DMS79 (cell line): Measurements from ENCODE around the gene MTMR10.
A peak's percentile ranks its signal among the peaks of the same experiment; 100 is the strongest.

Experiments used
- DNase-seq: peaks from one replicate; lab custom pipeline; 2025; lab: John Stamatoyannopoulos, UW

Gene MTMR10

DNA sequence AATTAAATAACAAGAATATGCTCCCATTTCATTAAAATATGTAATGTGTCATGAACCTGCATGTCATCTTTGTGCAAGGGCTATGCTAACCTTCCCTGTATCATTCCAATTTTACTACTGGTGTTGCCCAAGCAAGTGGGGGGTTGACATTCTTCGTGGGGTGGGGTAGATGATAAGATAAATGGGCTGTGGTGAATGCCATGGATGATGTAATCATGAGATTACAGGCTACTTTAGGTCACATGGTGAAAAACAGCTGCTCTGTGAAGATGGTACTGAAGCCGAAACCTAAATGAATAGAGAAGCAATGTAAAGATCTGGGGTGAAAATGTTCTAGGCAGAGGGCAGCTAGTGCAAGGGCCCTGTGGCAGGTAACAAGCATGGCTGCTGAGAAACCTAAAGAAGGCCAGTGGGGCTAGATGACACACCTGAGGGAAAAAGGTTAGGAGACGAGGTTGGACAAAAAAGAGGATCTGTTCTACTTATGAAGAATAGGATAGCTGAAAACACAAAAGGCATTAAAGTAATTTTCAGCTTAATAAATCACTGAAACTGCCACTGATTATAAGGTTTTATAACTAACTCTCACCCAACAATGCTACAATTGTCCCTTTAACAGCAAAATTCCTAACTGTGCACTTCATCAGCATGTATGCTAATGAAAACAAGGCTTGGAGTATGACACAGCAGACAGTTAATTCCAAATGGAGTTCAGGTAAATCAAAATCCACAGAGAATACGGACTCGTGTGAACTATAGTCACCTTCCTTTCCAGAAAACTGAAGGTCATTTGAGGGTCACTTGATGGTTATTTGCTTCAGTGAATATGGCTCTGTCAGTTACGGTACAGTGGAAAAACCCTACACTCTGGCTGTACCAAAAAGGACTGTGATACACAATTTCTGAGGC is 35.0 kb downstream of the MTMR10 start:
- no peak for DNase-seq

DNA sequence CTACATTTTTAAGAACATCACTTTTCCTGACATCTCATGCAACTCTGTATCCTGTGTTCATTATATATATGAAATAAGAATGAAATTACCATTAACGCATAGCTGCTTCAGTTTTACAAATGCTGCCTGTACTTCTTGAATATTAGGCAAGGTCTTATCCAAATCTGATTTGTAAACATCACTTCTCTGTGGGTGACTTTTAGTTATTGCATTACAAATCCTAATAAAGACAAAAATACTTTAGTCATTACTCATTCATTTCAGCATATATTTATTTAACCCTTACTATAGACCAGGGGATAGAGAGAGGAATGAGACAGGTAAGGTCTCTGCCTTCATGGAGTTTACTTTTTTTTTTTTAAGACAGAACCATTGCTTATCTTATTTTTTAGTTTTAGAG is 36.8 kb downstream of the MTMR10 start:
- no peak for DNase-seq

DNA sequence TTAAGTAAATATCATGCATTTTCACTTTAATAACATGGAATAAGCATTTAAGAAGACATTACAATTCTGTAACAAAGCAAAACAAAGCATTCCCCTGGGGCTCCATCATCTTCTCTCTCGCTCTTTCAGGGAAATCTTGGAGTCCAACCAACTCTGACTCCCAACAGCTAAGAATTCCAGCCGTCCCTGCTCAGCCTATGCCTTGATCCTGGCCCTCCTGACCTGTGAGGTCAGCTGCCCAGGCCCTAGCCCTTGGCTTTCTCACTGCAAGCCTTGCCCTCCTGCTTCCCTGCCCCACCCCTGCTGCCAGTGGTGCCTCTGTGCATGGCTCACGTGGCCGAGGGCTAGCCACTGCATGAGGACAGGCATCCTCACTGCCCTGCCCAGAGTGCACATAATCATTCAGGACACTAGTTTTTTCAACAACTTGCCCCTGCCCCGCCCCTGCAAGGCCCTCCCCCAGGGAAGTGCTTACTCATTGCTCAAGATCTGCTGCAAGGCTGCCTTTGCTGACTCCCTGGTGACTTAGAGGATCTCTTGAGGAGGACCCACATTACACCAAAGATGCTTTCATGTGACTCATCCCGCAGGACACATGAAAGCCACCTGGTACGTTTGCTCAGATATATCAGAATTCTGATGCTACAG is 37.6 kb downstream of the MTMR10 start:
- DNase-seq: no peak

DNA sequence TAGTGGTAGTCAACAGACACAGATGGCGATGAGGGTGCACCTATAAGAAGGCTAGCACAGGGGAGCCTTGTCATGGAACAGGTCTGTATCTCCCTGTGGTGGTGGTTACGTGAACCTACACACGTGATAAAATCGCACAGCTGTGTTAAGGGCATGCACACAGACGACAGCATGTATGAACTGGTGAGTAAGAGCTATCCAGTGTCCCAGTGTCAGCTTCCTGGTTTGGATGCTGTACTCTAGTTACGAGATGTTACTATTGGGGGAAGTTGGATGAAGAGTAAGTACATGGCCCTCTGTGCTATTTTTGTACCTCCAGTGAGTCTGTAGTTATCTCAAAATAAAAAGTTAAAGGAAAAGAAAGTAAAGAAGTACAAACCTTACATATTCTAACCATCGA is 38.2 kb downstream of the MTMR10 start:
- DNase-seq: no peak

DNA sequence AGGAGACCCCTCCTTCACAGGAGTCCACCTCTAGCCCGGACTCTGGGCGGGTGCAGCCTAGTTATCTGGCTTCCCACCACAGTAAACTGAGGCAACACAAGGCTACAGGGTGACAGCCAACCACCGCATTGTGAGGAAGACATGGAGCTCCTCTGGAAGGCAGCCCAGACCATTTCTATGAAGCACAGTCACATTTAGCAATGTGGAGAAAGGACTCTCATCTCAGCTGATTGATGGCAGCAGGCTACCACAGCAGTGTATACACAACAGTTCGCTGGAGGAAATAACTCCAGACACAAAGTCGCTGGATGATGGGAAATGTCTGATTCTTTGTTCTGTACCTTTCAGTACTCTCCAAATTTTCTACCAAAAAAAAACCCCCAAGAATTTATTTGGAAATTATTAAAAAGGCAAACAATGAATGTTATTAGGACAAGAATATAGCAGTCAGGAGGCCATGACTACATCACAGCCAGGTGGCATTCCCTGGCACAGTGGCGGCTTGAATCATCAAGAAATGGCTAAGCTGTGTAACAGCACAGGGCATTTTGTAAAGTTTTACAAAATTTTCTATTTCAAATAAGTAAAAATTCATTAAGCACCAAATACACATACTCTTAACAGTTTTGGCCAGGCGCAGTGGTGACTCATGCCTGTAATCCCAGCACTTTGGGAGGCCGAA is 47.6 kb downstream of the MTMR10 start:
- DNase-seq: no peak

DNA sequence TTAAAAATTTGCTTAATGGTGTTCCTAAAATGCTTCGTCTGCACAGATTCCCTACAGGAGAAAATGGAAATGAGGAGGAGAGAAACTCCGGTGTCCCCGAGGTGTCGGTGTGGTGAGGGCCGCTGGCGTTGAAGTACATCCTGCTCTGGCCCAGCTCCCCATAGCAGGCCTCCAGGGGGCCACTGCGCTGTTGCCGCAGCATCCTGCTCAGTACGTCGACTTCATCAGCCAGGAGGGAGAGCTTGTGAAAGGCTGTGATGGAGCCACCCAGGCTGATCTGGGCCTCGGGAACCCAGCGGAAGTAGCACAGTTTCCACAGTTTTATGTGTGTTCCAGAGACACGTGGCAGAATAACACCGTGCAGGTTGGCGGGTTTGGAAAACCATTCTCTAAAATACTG is 49.9 kb downstream of the MTMR10 start:
- DNase-seq: no peak

DNA sequence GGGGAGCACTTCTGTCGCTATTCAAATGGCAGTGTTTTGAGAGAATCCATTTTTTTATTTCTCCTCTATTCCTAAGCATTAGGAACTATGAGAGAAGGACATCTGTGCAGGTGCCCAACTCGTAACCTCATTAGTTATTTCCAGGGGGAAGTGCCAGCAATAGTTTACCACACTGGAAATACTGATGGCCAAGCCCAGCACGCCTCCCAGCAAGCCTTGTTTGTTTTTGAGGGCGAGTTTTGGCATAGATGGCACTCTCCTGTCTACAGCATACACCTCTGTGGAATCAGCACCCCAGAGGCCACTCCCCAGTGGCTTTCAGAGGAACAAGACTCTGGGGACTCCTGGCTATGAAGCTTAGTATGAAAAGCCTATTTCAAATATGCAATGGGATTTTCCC is 51.1 kb downstream of the MTMR10 start:
- DNase-seq: no peak

DNA sequence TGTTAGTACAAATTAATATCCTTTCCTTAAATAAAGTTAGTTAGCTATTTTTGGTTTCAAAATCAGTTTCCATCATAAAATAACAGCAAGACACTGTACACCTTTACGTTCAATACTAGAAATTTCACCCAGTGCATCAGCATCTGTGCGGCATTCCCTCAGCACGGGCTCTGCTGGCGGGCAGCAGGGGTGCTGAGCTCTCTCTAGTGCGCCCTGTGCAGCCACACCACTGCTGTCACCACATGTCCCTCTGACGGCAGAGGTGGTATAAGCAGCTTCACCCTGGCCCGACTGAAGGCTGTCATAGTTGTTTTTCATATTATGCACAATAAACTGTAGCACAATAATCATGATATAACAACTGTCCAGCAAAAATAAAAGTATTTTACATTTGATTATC is 52.3 kb downstream of the MTMR10 start:
- DNase-seq: no peak

DNA sequence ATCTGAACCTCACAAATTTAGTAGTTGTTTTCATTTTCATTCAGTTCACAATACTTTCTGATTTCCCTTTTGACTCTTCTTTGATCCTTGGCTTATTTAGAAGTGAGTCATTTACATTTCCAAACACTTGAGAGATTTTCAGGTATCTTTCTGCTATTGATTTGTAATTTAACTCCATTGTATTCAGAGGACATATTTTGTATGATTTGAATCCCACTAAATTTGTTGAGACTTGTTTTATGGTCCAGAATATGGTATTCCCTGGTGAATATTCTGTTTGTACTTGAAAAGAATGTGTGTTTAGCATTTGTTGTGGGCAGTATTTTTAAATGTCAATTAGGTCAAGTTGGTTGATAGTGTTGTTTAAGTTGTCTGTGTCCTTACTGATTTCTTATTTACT is 58.1 kb downstream of the MTMR10 start:
- DNase-seq: no peak

DNA sequence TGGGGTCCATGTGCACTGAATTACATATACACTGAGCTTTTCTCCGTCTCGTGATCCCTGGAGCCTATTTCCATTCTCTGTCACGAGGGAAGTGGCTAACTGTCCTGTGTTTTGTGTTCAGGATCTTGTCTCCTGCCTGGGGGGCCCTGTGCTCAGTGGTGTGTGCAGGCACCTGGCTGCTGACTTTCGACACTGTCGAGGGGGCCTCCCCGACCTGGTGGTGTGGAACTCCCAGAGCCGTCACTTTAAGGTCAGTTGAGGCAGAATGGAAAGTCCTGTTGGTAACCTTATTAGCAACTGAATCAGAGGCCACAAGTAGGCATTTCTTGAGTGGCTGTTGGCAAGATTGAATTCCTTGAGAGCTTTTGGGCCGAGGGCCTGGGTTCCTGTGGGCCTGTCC is 61.0 kb downstream of the MTMR10 start:
- DNase-seq: no peak

DNA sequence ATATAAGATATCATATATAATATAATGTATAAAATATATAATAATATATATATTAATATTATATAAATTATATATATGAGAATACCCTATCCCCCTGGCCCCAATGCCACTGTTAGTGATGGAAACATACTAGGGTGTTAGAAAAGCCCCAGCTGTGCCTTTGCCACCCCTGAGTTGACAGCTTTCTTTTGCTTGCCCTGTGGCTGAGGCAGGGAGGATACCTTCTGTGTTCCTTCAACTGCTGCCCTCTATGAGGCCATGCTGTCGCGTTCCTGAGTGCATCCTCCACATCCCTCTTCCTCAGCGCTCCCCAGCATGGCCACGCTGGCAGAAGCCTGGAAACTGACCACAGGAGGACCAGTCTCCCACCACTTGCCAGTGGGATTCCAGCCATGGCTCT is 61.4 kb downstream of the MTMR10 start:
- DNase-seq: no peak

DNA sequence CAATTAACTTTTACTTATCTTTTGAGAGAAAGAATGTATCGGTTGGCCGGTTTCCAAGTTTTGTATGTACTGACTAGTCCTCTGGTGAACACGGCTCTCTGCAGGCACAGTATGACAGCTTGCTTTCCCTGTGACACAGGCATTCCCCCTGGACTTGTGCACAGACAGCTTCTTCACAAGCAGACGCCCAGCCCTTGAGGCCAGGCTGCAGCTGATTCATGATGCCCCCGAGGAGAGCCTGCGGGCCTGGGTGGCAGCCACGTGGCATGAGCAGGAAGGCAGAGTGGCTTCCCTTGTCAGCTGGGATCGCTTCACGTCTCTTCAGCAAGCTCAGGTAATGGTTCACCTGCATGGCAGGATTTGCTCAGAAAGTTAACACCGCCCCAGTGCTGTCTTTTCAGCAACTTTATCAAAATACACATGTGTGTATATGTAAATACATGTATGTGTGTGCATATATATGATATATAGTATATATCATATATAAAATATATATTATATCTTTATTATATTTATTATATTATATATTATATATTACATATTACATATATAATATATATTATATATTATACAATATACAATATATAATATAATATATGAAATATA is 62.3 kb downstream of the MTMR10 start:
- DNase-seq: peak; percentile 8

DNA sequence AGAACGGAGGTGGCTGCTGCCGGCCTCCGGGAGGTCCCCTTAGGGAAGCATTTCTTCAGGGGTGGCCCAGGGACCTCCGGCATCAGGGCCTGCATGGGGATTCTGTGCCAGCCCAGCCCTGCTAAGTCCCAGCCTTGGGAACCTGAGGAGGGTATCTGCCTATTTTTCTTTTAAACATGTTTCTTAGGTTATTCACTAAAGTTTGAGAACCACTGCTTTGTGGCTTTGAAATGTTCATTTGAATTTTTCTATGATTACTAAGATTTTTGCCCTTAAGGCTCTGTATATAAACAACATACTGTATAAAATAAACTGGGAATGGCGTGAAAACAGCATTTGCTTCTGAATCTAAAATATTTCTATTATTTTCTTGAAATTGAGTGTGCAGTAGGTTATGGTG is 63.4 kb downstream of the MTMR10 start:
- no peak for DNase-seq

DNA sequence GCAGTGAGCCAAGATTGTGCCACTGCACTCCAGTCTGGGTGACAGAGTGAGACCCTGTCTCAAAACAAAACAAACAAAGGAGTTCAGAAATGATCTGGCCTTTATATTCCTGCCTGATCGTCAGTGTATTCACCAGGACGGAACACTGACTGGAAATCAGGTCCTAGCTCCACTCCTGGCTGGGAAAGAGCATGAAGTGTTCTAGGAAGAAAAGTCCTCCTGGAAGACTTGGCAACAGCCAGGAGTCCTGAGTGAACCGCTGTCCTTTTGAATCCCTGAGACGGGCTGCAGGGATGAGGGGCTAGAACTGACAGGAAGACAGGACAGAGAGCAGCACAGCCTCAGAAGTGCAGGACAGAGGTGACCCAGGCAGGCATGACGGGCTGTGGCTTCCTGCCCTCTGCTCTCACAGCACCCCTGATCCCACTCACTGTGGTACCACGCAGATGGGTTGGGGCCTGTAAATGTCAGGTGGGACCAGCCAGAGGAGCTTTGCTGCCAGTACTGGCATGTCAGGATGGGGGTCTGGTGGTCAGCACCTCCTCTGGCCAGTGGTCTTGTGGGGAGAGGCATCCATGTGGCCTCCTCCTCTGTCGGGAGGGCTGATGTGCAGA is 64.2 kb downstream of the MTMR10 start:
- DNase-seq: no peak

DNA sequence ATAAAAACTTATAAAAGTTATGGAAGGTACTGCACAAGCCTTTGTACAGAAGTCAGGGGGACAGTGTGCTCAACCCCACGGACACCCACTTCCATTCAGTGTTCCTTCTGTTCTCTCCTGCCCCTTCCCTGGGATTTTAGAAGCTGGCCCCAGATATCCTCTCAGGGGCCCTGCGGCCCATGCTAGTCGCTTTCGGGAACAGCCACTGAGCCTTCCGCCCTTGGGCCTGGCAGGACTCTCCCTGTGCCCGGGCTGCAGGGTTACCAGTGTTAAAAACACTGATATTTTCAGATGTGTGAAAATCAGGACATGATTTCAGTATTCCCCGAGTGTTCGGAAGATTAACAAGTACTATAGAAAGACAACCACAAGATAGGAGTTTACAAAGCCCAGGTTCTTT is 65.3 kb downstream of the MTMR10 start:
- DNase-seq: no peak

DNA sequence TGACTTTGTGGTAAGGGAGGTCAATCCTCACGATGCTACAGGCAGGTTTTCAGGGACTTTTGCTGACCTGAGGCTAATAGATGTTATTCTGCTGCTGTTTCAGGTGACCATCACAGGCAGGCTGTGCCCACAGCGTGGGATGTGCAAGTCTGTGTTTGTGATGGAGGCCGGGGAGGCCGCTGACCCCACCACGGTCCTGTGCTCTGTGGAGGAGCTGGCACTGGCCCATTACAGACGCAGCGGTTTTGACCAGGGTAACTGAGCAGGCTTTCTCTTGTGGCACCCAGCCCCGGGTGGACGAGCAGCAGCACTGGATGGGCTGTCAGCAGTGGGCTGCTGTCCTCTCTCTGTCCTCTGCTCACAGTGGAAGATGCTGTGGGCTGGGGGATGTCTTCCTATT is 65.7 kb downstream of the MTMR10 start:
- DNase-seq: no peak

DNA sequence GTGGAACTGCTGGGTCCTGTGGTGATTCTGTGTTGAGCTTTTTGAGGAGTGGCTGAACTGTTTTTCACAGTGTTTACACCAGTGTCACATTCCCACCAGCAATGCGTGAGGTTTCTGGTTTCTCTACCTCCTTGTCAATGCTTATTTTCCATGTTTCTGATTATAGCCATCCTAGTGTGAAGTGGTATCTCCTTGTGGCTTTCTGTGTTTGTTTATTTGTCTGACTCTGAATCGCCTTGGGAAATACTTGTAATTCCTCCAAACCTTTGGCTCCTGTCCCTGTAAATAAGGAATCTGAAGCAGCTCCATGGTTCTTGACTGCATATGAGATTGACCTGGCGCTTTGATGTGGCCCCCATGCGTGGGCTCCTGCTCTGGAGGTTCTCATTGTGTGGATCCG is 67.1 kb downstream of the MTMR10 start:
- DNase-seq: no peak

DNA sequence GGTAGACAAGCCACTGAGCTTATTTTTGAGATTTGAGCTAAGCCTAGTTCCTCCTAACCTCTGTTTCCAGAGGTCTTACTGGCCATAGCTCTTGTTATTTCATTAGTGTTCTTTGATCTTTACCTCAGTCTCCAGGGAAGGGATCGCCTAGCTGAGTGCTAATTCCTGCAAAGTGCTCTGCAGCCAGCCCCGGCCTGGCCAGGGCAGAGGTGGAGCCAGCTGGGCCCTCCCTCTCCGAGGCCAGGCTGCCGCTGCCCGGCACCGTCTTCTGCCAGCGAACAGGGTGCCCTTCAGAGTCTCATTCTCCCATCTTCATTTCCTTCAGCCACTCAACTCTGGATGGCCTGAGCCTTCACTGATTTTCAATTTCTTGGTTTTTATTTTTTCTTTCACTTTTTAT is 68.0 kb downstream of the MTMR10 start:
- no peak for DNase-seq

DNA sequence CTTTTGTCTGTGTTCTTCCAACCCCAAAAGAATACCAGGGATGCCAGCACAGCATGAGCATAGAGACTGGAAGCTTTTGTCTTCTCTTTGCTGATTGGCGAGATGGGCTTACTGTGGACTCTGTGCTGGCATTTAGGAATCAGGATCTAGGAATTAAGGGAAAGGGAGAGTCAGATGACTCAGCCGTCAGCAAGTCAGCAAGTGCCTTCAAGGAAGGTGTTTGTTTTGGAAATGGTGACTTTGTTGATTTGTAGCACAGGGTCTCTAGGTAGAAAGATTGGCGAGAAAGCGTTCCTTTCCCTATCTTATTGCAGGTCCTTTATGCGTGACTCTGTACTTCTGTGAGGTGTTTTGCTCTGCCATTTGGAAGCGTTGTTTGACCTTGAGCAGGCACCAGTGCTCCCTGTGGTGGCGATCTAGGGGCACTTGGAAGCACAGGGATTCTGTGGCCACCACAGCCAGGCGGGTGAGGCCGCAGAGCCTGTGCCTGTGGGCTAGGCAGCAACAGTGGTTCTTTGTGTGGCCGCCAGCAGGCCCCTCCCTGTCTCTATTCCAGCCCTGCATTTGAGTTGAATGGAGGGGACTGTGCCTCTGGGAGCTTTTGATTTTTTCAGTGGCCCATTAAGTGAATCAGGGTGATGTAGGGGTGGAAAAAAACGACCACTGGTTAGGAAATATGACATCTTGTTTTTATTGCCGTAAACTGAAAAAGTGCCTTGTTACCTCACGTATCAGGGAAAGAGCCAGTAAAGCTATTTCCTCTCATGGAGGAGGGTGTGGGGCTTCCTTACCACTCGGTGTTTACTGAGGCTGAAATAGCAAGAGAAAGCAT is 68.7 kb downstream of the MTMR10 start:
- DNase-seq: no peak

DNA sequence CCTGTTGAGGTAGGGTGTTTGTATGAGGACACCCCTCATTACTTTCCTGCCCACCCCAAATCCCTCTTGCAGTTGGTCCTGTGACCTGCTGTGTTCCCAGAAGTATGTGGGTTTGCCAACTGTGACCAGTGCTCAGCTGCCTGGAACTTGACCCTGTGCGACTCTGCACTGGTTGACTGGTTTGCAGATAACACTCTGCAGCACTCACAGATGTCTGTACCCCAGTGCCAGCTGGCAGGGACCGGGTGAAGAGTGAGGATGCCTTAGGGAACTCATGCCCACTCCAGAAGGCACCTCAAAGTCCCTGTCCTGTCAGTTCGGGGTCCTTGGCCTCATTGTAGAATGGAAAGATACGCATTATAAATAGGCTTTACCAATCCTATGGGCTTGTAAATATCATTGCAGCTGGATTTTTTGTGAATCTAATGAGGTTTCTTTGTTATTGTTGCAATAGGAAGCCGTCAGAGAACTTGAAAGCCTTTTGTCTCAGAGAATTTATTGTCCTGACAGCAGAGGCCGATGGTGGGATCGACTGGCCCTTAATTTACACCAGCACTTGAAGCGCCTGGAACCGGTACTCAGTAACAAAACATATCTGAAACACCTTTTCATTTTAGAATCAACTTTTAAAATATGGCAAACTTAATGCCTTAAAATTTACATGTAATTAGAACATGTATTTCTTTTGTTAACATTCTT is 69.5 kb downstream of the MTMR10 start:
- DNase-seq: no peak

DNA sequence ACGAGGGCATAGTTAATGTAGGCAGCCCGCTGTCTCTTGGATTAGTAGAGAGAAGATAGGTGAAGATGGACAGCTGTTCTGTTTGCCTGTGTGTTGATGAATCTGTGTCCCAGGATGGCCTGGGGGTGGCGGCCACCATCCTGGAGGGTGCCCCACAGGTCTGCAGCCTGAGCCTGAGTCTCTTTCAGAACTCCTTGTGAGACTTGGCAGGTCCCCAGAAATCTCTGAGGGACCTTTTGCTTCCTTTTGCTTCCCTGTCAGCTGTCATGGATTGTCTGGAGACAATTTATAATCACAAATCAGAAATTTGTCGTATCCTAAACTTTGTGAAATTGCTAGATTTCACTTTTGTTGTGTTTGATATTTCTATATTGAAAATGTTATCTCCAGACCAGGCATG is 70.3 kb downstream of the MTMR10 start:
- no peak for DNase-seq
